Inferior parietal cortex (tissue), 1 donor: Measurements from ENCODE around the gene MEAK7.

Experiments used
- DNase-seq: peaks from one replicate; pipeline ENCODE4 v3.0.0-alpha.2; 2016; ENCODE audit errors: extremely low spot score

The MEAK7 gene

DNA sequence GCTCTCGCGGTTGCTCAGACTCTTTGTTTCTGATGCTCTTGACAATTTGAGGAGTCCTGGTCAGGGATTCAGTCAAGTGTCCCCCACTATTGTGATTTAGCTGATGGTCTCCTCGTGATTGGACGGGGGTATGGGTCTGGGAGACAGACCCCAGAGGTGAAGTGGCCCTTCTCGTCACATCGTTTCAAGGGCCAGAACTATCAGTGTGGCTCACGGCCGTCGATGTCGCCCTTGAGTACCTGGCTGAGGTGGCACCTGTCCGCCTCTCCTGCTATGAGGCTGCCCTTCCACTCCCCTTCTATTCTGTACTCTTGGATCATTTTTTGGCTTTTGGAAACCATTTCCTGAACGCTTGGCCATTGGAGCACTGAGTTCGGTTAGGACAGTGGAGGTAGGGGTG lies 7.4 kb upstream of the MEAK7 start:
- DNase-seq: no peak

DNA sequence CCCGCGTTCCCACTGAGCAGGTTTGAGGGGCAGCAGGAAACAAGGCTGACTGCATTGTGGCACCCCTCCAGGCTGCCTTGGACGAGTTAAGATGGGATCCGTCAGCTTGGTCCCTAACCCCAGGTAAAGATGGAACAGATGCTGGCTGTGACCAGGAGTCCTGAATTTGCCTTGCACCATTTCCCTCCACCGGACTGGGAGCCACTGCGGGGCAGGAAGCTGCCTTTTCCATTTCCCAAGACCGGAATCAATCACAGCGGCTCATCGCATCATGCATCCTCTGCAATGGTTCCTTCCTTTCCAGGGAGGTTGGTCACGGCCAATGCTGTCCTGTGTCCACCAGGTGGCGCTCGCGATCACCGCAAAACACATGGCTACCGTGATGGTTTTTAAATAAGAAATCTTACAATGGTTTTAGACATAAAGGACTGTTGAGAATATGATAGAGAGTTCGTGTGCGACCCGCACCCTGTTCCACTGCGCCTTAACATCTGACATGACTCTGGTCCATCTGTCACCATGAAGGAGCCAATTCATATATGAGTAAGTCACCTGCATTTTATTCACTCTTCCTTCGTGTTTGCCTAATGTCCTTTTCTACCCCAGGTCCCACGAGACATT lies 6.8 kb upstream of the MEAK7 start:
- DNase-seq: peak; percentile 95

DNA sequence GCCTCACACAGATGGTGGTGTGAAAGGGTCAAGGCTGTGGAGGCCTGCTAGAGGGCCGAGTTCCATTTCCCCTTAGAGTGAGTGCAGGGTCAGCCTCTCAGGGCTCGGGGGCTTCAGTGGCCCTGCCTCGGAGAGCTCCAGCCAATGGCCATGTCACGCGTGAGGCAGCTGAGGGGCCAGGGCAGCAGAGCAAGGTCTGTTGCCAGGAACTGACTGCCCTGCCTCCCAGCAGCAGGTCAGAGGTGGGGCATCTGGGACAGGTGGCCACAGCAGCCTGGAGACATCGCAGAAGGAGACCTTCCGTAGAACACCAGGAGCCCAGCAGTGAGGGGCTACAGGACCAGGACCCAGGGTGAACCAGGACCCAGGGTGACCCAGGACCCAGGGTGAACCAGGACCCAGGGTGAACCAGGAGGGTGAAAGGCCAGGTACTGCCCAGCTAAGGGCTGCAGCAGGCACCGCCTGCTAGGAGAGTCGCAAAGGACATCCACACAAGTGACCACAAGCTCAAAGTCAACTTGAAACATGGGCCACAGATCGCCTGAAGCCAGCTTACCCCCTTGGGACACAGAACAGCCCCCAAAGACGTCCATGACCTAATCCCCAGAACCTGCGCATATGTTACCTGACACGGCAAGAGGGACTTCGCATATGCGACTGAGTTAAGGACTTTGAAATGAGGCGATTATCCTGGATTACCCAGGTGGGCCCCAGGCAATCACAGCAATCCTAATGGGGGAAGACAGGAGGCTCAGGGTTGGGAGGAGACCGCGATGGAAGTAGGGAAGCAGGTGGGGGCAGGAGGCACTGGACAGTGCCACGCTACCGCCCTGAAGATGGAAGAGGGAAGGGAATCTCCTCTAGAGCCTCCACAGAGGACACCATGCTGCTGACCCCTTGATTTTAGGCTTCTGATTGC lies 4.8 kb upstream of the MEAK7 start:
- no peak for DNase-seq

DNA sequence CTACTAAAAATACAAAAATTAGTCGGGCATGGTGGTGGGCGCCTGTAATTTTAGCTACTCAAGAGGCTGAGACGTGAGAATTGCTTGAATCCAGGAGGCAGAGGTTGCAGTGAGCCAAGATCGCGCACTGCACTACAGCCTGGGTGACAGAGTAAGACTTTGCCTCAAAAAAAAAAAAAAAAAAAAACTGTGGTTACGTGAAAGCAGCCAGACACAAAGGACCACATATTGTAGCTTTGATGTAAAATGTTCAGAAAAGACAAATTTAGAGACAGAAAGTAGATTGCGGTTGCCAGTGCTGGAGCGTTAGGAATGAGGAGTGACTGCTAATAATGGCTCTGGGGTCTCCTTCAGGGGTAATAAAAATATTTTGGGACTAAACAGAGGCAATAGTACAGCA lies 4.0 kb upstream of the MEAK7 start:
- no peak for DNase-seq

DNA sequence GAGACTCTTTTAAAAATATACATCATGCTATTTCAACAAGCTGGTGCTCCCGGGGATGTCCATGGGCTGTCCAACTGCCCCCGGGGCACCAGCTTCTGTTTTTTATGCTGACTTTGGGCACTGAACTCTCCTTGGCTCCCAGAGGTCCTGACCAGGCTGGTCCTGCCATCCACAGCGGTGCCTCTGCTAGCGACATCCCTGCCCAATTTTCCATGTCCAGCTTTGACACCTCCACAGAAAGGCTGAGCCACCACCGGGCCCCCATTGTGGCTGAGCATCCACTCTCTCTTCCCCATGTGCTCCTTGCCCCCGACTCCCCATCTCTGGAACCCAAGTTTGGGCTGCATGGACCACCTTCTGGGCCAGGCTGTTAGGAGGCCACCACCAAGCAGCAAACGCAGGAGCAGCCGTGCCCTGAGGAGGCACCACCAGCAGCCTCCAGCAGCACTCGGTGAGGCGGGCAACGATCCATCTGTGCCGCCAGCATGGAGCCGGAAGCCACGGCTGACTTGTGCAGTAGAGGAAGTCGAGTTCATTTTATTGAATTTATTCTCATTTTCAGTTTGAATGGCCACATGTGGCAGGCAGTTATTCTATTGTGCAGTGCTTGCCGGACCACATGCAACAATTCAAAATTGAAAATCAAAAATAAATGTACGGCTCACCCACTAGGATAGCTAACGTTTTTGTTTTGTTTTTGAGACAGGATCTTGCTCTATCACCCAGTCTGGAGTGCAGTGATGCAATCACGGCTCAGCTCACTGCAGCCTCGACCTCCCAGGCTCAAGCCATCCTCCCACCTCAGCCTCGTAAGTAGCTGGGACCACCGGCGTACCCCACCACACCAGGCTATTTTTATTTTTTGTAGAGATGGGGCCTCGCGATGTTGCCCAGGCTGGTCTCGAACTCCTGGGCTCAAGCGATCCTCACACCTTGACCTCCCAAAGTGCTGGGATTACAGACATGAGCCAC lies 2.8 kb upstream of the MEAK7 start:
- no peak for DNase-seq

DNA sequence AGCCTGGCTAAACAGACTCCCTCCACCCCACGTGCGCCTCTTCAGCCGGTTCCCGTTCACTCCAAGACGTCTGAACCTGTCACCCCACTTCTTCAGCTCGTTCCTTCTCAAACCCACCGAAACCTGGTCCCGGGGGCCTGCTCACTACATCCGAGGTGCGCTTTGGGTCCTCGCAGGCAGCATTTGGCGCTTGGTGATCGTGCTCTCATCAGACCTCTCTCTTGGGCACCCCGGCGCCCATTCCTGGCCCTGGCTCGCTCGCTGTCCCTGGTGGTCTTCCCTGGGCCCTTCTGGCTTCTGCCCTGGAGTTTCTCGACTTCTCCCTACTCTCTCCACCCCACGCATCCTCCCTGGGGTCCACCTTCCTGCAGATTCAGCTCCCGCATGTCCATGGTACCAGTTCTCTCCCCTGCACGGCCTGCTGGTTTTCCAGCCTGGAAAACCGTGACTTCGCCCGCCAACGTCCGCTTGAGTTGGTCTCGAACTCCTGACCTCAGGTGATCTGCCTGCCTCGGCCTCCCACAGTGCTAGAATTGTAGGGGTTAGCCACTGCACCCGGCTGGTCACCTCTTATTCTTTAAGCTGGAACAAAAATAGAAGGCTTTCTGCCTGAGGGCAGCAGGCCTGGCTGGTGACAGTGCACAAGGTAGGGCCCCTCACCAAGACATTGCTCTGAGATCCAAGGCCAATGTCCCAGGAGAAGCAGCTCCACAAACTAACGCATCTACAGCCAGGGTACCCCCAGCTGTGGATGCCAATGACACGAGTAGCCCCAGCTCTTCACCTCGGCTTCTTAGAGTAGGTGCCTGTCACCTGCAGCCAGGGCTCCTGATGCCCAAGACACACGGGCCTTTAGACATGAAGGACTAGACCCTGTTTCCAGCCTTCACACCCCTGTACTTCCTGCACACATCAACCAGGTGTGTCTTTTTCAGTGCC lies 1.1 kb upstream of the MEAK7 start:
- DNase-seq: no peak

DNA sequence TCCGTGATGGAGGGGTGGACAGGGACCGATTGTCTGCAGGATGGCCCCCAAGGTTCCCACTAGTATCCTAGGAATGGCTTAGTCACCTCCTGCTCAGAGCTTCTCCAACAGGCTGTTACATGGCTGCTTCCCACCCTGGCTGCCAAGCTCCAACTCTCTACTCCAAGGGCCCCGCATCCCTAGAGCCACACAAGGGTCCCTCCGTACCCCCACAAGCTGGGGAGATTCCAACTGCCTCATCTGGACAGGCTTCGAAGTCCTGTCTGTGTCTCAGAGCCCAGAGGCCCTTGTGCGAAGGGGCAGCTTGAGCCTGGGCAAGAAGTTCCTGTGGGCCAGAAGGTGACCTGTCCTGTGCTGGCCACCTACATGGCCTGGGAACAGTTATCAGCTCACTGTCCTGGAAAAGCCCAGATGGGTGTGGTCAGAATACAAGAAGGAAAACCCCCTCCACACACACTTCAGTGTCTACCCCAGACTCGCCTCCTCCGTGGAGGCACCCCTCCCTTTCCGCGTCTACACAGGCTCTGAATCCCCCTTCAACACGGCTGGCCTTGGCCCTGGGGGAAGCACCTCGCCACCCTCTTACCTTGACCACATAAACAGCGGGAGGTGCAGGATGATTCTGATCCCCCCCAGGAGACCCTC lies 586 bp downstream of the MEAK7 start:
- no peak for DNase-seq

DNA sequence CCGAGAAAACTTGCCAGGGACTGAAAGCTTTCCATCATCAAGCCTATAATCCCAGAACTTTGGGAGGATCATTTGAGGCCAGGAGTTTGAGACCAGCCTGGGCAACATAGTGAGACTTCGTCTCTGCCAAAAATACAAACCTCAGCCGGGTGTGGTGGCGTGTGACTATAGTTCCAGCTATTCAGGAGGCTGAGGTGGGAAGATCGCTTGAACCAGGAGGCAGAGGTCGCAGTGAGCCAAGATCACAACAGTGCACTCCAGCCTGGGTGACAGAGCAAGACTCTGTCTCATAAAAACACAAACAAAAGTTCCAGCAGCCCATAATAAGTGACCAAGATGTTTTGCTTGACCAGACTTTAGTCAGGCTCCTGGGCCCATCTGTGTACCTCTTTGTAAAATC lies 1.9 kb downstream of the MEAK7 start:
- no peak for DNase-seq

DNA sequence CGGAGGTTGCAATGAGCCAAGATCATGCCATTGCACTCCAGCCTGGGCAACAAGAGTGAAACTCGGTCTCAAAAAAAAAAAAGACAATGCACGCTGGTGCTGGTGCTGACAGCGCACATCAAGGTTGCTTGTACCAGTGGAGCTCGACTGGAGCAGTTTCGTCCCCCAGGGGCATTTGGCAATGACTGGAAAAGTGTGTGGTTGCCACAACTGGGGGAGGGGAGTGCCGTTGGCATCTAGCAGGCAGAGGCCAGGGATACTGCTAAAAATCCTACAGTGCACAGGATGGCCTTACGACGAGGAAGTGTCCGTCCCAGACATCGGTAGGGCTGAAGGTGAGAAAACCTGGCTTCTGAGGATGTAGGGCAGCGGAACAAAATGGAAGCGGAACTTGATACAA lies 2.4 kb downstream of the MEAK7 start:
- no peak for DNase-seq

DNA sequence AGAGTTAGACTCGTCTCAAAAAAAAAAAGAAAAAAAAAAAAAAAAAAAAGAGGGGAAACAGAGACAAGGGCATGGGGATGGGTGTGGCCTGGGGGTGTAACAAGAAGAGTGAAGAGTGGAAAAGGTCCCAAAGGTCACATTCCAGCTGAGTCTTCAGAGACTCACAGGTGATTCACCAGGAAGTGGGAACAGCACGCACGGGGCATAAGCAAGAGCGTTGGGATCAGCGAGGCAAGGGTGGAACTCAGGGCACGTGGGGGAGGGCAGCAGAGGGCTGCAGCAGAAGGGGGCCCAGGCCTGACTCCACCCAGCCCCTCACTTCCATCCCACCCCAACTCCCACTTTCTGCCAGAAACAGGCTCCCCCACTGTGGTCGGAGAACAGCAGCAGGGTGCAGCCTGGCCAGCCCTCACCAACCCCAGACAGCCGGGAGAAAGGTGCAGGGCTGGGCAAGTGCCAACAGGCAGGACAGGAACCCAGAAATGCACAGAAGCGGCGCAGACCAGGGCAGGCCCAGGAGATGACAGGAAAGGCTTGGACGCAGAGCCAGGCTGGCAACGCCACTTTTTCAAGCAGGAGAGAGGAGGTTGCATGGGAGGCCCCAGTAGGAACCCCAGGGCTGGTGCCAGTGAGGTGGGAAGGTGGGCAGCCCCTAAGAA lies 3.3 kb downstream of the MEAK7 start:
- no peak for DNase-seq

DNA sequence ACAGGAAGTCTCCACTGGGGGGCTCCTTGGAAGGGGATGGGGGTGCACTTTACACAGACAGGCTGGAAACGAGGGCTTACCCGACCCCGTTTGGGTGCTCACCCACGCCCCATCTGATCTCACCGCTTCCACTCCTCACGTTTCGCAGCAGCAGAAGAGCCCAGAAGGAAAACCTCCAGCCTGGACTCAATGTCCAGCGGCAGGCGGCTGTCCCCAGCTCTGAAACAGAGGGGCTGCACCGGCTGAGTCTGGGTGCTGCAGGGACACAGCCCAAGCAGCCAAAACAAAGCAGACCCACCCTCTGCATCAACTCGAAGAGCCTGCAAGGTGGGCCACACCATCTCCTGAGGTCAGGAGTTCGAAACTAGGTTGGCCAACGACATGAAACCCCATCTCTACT lies 3.9 kb downstream of the MEAK7 start:
- no peak for DNase-seq

DNA sequence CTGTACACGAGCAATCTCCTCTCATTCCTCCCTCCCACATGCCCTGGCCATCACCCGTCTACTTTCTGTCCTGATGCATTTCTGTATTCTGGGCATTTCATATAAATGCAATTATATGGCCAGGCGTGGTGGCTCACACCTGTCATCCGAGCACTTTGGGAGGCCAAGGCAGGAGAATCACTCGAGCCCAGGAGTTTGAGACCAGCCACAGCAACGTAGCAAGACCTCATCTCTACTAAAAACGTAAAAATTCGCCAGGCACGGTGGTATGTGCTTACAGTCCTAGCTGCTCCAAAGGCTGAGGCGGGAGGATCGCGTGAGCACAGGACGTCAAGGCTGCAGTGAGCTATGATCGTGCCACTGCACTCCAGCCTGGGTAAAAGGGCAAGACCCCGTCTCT lies 4.8 kb downstream of the MEAK7 start:
- no peak for DNase-seq

DNA sequence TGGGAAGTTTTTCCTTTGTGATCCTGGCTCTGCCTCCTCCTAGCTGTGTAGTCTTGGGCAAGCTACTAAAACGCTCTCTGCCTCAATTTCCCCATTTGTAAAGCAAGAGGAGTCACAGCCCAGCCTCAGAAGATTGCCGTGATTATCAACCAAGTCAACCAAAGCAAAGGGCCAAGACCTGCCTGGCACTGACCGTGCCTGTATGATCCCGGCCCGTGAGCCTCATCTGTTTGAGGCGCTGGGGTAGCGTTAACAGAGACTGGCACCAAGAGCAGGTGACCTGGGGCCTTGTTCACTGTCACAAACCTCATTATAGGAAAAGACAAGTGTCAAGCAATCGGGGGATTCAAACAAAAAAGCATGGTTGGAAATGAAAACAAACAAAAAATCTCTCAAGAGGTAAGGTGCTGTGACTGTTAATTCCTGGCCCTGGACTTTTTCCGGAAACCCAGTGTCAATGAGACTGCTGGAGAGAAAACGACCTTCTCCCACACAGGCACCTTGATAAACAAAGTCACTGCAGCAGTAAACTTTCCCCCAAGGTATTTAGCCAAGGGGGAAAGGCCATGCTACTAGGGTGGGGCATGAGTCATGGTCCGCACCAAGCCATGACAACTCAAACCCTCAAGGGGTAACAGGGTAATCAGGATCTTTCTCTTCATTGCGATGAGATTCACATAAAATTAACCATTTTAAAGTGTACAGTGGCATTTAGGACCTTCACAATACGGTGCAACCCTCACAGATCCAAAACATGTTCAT lies 5.4 kb downstream of the MEAK7 start:
- DNase-seq: no peak

DNA sequence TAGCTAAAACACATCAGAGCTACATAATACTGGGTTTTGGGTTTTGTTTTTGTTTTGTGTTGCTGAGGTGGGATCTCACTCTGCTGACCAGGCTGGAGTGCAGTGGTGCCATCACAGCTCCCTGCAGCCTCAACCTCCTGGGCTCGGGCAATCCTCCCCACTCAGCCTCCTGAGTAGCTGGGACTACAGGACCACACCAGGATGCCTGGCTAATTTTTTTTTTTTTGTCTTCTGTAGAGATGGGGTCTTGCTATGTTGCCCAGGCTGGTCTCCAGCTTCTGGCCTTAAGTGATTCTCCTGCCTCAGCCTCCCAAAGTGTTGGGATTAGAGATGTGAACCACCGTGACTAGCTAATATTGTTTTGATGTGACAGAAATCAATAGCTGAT lies 6.2 kb downstream of the MEAK7 start:
- no peak for DNase-seq

DNA sequence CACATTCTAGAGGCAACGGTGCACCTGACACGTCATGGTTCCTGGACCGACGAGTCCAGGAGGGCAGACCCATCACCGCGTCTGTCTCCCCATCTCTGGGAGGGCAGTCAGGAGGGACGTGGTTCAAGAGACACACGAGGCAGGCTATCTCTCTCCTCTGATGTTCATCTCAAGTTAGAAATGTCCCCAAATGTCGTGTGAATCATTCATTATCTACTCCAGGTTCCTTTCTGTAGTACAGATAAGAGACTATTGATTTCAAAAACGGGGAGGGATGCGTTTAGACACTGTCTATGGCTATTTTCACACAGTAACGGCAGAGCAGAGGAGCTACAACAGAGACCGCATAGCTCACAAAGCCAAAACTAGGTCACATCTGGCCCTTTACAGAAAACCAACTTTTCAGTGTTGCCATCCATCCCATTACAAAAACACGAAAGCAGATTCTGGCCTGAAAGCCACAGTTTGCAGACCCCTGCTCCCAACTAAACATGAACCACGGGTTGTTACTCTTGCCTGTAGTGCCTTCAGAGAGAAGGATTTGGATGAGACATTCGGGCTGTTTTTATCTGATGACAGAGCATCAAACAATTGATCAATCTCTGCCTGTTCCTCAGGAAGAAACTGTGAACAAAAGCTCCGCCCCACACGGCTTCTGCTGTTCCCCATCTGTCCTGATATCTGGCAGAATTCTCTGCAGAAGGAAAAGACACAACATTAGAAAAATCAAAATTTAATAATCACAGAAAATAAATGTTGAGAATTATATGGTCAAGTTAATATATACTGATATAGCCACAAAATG lies 6.8 kb downstream of the MEAK7 start:
- DNase-seq: peak; percentile 15

DNA sequence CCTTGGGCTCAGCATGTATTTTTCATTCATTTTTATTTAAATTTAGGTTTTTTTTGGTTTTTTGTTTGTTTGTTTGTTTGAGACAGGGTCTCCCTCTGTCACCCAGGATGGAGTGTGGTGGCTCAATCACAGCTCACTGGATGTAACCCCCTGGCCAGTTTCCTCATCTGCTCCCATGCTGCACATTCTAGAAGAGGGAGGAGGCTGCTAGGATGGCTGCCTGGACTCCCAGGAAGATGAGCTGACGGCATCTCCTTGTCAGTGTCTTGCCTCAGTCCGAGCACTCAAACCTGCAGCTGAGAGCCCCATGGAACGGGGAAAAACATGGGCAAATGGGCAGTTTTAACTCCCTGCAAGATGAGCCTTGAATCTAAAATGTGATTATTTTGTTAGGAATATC lies 7.5 kb downstream of the MEAK7 start:
- no peak for DNase-seq

DNA sequence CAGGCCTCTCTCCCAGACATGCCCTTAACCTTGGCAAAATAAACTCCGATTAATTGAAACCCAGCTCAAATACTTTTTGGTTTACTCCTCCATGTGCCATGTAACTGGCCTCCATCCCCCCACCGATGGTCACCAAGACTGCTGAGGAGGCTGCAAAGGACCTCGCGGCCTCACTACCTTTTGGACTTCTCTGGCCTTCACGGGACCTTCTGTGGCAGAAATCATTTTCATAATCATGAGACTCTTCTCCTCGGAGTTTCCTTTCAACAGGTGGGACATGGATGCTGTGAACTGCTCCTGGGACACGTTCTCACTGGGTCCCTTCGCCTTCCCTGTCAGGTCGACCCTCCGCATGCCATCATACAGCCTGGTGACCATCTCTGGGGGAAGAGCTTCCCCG lies 9.0 kb downstream of the MEAK7 start:
- DNase-seq: no peak

DNA sequence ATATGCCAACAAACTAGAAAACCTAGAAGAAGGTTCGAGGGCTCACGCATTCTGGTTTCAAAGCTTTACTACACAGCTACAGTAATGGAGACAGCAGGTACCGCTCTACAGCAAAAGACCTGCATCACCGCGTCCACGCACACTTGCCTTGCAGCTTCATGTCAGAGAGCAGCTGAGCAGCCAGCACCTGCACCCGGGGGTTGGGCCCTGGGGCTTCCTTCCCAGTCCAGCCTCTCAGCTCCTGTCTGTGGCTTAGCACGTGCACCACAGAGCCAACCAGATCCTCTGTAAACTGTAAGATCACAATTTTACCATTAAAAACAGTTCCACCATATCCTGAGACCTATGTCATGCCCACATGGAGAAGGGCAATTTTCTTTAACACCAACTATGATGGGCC lies 15.3 kb downstream of the MEAK7 start:
- DNase-seq: no peak

DNA sequence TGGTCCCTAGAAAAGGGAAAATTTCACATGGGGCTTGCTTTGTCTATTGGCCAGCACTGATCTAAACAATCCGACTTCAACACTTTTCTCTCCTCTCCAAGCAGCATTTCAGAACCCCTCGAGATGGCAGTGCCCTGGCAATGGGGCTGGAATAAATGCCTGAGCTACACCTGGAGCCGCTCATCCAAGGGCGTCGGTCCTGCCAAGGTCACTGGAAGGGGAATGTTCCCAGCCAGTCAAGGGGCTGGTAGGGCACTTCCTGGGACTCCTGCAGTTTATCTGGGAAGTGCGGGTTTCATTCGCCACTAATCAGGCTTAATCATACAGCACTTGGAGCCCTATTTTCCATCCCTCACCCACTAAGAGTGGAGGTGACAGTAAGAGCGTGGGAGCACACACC lies 17.1 kb downstream of the MEAK7 start:
- no peak for DNase-seq
